A549 (cell line): ENCODE results near the gene ANKS6.

Experiments used
- CBX2 ChIP-seq: fragments of 200-600 bp; sonication (generic); IDR thresholded peaks from 2 replicates; pipeline ENCODE4 v1.6.1; 2016; ENCODE audit warnings: low read depth, mild to moderate bottlenecking, borderline replicate concordance
- EP300 ChIP-seq, 2 experiments: fragments of >200 bp; sonication (Bioruptor Twin); formaldehyde crosslinking; IDR thresholded peaks; 2 replicates in 1 of 2; 3 replicates in 1 of 2; pipeline ENCODE4 v1.6.1; 2016 to 2017
- FOSL2 ChIP-seq, 2 experiments: fragments of 450-650 bp in 1 of 2; fragments of >200 bp in 1 of 2; sonication (Bioruptor Twin) in 1 of 2; formaldehyde crosslinking; IDR thresholded peaks; 2 replicates each; pipeline versions ENCODE4 v1.5.0 to v1.6.1; 2016 to 2020; ENCODE audit warnings: mild to moderate bottlenecking in 1 of 2, moderate library complexity in 1 of 2
- SMC3 ChIP-seq: fragments of >200 bp; sonication (Bioruptor Twin); formaldehyde crosslinking; IDR thresholded peaks from 3 replicates; pipeline ENCODE4 v1.6.1; 2018; ENCODE audit warnings: inconsistent platforms
- TF ChIP-seq, protein P1 (sequence below): fragments of >200 bp; sonication (Bioruptor Twin); formaldehyde crosslinking; IDR thresholded peaks from 3 replicates; pipeline ENCODE4 v1.5.1; 2016

DNA sequence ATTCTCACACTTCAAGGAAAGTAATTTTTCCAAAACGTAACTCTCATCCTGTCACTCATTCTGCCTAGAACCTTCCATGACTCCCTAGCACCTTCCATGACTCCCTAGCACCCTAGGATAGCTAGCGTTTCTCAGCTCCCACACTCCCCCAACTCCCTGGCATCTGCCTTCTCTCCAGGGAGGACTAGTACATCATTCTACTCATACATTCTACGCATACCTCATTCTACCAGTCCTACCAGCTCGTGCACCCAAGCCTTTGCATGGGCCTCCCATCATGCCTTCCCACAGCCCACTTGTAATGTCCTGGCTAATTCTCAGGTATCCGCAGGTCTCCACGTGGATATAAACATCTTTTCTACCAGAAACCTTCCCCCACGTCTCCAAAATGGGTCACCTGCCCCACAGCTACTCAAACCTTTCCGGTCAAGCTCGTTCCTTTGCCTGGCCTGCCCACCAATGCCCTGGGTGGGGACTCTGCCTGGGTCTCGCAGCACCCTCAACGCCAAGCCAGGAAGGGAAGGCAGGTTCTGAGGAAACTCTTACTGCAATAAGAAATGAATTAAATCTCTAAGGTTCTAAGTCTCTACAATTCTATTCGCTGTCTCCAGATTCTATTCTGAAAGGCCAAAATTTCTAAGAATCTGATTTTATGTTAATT is 930 bp downstream of the ANKS6 start:
- TF ChIP-seq EP300 (IDR thresholded peaks at IDR 0.05) (no peak), CBX2 (no peak), FOSL2 (IDR thresholded peaks at IDR 0.05) (no peak), FOSL2 (CRISPR knock-in tag; IDR thresholded peaks at IDR 0.05) (no peak), SMC3 (no peak)
- TF ChIP-seq, protein P1, sequence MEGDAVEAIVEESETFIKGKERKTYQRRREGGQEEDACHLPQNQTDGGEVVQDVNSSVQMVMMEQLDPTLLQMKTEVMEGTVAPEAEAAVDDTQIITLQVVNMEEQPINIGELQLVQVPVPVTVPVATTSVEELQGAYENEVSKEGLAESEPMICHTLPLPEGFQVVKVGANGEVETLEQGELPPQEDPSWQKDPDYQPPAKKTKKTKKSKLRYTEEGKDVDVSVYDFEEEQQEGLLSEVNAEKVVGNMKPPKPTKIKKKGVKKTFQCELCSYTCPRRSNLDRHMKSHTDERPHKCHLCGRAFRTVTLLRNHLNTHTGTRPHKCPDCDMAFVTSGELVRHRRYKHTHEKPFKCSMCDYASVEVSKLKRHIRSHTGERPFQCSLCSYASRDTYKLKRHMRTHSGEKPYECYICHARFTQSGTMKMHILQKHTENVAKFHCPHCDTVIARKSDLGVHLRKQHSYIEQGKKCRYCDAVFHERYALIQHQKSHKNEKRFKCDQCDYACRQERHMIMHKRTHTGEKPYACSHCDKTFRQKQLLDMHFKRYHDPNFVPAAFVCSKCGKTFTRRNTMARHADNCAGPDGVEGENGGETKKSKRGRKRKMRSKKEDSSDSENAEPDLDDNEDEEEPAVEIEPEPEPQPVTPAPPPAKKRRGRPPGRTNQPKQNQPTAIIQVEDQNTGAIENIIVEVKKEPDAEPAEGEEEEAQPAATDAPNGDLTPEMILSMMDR: no peak
